HG02840 (cell line): ENCODE results near the gene SLC10A7.

Experiments used
- ATAC-seq: cut with Tn5 transposase; IDR thresholded peaks from one replicate; pipeline ENCODE4 v1.9.1; 2021; ENCODE audit warnings: mild to moderate bottlenecking, moderate library complexity, moderate number of reproducible peaks; ENCODE audit not compliant: unreplicated experiment, low FRiP score

The SLC10A7 gene

GRCh38 chr4:146273204-146273901 lies 248.4 kb downstream of the SLC10A7 start:
- ATAC-seq, result peak; percentile 70

GRCh38 chr4:146271466-146271865 lies 250.3 kb downstream of the SLC10A7 start:
- ATAC-seq, result no peak

- peak; percentile 59 for ATAC-seq
Observed at GRCh38 chr4:146269228-146269653, 252.5 kb downstream of the SLC10A7 start.

- ATAC-seq, result no peak
Observed at GRCh38 chr4:146267826-146268225, 253.9 kb downstream of the SLC10A7 start.

- no peak for ATAC-seq
Observed at GRCh38 chr4:146265950-146266490, 255.7 kb downstream of the SLC10A7 start.

- no peak for ATAC-seq
Observed at GRCh38 chr4:146263793-146264192, 257.9 kb downstream of the SLC10A7 start.

GRCh38 chr4:146261041-146261440 lies 260.7 kb downstream of the SLC10A7 start:
- no peak for ATAC-seq

- ATAC-seq, result no peak
Observed at GRCh38 chr4:146260521-146260920, 261.2 kb downstream of the SLC10A7 start.

- ATAC-seq, result no peak
Observed at GRCh38 chr4:146257511-146257910, 264.2 kb downstream of the SLC10A7 start.

GRCh38 chr4:146256328-146256727 lies 265.4 kb downstream of the SLC10A7 start:
- no peak for ATAC-seq

- ATAC-seq, result no peak
Observed at GRCh38 chr4:146255874-146256273, 265.9 kb downstream of the SLC10A7 start.

GRCh38 chr4:146255463-146255862 lies 266.3 kb downstream of the SLC10A7 start:
- ATAC-seq, result no peak

- ATAC-seq, result no peak
Observed at GRCh38 chr4:146252969-146253611, 268.6 kb downstream of the SLC10A7 start.

- no peak for ATAC-seq
Observed at GRCh38 chr4:146247356-146247755, 274.4 kb downstream of the SLC10A7 start.

GRCh38 chr4:146246381-146246780 lies 275.4 kb downstream of the SLC10A7 start:
- ATAC-seq, result no peak

GRCh38 chr4:146245850-146246249 lies 275.9 kb downstream of the SLC10A7 start:
- no peak for ATAC-seq

GRCh38 chr4:146245246-146245645 lies 276.5 kb downstream of the SLC10A7 start:
- ATAC-seq, result no peak

- ATAC-seq, result no peak
Observed at GRCh38 chr4:146244496-146244895, 277.2 kb downstream of the SLC10A7 start.

GRCh38 chr4:146243883-146244277 lies 277.9 kb downstream of the SLC10A7 start:
- ATAC-seq, result no peak

GRCh38 chr4:146243141-146243882 lies 278.4 kb downstream of the SLC10A7 start:
- peak; percentile 76 for ATAC-seq

- no peak for ATAC-seq
Observed at GRCh38 chr4:146238107-146238506, 283.6 kb downstream of the SLC10A7 start.
